Measurements from ENCODE around the gene SLC6A19.
A peak's percentile ranks its signal among the peaks of the same experiment; 100 is the strongest.

DNA sequence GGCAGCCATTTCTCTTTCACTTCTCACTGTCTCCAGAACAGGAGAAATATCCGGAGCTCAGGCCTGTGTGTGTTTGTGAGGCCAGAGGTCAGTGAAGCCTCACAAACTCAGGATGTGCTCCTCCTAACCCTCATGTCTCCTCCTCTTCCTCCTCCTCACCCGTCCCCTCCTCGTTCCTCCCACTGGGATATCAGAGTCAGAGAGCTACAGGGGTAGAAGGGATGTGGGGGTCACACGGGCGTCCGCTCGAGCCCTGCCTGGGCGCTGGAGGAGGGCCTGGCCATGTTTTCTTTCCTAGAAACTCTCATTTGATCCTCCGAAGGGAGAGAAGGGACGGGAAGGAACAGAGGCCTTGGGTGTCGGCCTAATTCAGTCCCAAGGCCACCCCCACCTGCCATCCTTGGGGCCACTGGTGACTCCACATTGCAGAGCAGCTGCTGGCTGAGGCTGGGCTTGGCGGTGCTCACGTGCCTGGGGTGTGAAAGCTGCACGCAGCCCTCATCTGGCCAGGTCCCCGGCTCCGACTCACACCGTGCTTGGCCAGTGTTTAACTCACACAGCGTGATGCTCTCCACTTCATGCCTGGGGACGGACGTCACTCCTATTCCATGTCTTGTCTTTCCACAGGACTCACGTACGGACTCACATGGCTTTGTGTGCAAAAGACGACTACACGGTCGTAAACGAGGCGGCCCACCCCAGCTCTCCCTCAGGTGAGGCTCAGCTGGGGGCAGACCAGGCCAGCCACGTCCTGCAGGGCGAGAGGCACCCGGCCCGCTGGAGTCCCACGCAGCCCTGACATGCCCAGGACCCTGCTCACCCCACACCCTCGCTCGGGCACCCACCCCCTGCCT lies 22.6 kb upstream of the SLC6A19 start:
- TF ChIP-seq RAD21 (IDR thresholded peaks at IDR 0.05), result no peak
- TF ChIP-seq, protein P1, sequence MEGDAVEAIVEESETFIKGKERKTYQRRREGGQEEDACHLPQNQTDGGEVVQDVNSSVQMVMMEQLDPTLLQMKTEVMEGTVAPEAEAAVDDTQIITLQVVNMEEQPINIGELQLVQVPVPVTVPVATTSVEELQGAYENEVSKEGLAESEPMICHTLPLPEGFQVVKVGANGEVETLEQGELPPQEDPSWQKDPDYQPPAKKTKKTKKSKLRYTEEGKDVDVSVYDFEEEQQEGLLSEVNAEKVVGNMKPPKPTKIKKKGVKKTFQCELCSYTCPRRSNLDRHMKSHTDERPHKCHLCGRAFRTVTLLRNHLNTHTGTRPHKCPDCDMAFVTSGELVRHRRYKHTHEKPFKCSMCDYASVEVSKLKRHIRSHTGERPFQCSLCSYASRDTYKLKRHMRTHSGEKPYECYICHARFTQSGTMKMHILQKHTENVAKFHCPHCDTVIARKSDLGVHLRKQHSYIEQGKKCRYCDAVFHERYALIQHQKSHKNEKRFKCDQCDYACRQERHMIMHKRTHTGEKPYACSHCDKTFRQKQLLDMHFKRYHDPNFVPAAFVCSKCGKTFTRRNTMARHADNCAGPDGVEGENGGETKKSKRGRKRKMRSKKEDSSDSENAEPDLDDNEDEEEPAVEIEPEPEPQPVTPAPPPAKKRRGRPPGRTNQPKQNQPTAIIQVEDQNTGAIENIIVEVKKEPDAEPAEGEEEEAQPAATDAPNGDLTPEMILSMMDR (IDR thresholded peaks at IDR 0.05; ENCODE audit: low read depth, low read length, missing input control), result no peak
- TF ChIP-seq TAF1 (conservative IDR thresholded peaks at IDR 0.05), result no peak
- TF ChIP-seq FOXA1 (IDR thresholded peaks at IDR 0.05), result no peak
- TF ChIP-seq YY1 (IDR thresholded peaks at IDR 0.05), result peak; percentile 42
- TF ChIP-seq EGR1 (IDR thresholded peaks at IDR 0.05; ENCODE audit: low read depth in 2 of 2), result no peak
- TF ChIP-seq SP1 (IDR thresholded peaks at IDR 0.05), result no peak
